H1 (cell line): ENCODE data around the gene GRAMD1B. TPM values are rescaled to one million over a fixed set of nuclear protein-coding genes. Genes with fewer than 3 reads are reported as not detected.

Source experiments
- FOSL1 ChIP-seq: IDR thresholded peaks from 2 replicates; pipeline ENCODE4 v1.6.1; 2011; ENCODE audit warnings: mild to moderate bottlenecking, low read depth, low read length, moderate library complexity; ENCODE audit not compliant: insufficient read depth
- NRF1 ChIP-seq: IDR thresholded peaks from 2 replicates; pipeline ENCODE4 v1.6.1; 2011; ENCODE audit warnings: mild to moderate bottlenecking, low read depth, low read length, improper control_type of control experiment
- RNF2 ChIP-seq: fragments of 200-900, 300-1000 bp; sonication (generic); IDR thresholded peaks from 2 replicates; pipeline ENCODE4 v1.7.1; 2016; ENCODE audit warnings: borderline replicate concordance, low read depth, mild to moderate bottlenecking, antibody characterized with exemption, low read length; ENCODE audit not compliant: poor library complexity, severe bottlenecking; ENCODE audit errors: missing control alignments
- SIN3A ChIP-seq, 2 experiments: IDR thresholded peaks in 1 of 2; conservative IDR thresholded peaks in 1 of 2; 2 replicates each; pipeline ENCODE4 v1.6.1; 2011 to 2012; ENCODE audit warnings: low read length in 2 of 2, improper control_type of control experiment in 1 of 2, low read depth in 1 of 2, mild to moderate bottlenecking in 1 of 2
- SIRT6 ChIP-seq: IDR thresholded peaks from one replicate; pipeline ENCODE4 v1.7.1; 2012; ENCODE audit warnings: low read length, inconsistent platforms
- SRF ChIP-seq: IDR thresholded peaks from 2 replicates; pipeline ENCODE4 v1.6.1; 2011; ENCODE audit warnings: mild to moderate bottlenecking, low read depth, low read length, moderate library complexity
- polyA plus RNA-seq, 7 experiments: library from polyadenylated mRNA; depleted of rRNA in 3 of 7; stranded (reverse) in 5 of 7; unstranded in 2 of 7; fragments of >200 nt in 5 of 7; fragments of 200-250 nt in 2 of 7; gene quantifications; 1 replicate in 5 of 7; 2 replicates in 1 of 7; 4 replicates in 1 of 7; pipeline versions ENCODE4 v1.2.1 to v1.2.3, GENCODE V29; 2011 to 2013; ENCODE audit warnings: missing spikeins in 2 of 7, mixed read lengths in 2 of 7
- total RNA-seq: library from RNA; stranded (reverse); fragmentation: NEBNext Ultra II Directional; extraction: Animal tissue kit (Norgen Biotek cat#: 25700); gene quantifications from 2 replicates; pipeline ENCODE4 v1.2.1, GENCODE V29; 2021

The GRAMD1B gene
- total and polyA plus RNA-seq, 2 of the 8 experiments (the other 6 are each of a cell fraction or from before 2014, with no cell fraction given) = 10.1 to 21.2 TPM

- TF ChIP-seq SIN3A (conservative IDR thresholded peaks at IDR 0.05 in 1 of 2, IDR thresholded peaks at IDR 0.05 in 1 of 2; ENCODE audit: low read depth in 1 of 2, low read length in 2 of 2) (no peak), SRF (no peak), FOSL1 (no peak), RNF2 (no peak), NRF1 (no peak), SIRT6 (no peak)
Observed at GRCh38 chr11:123519055-123519796, 89.2 kb downstream of the GRAMD1B start (continued).
